ENCODE measurements around the gene TEX36.

The TEX36 gene

DNA sequence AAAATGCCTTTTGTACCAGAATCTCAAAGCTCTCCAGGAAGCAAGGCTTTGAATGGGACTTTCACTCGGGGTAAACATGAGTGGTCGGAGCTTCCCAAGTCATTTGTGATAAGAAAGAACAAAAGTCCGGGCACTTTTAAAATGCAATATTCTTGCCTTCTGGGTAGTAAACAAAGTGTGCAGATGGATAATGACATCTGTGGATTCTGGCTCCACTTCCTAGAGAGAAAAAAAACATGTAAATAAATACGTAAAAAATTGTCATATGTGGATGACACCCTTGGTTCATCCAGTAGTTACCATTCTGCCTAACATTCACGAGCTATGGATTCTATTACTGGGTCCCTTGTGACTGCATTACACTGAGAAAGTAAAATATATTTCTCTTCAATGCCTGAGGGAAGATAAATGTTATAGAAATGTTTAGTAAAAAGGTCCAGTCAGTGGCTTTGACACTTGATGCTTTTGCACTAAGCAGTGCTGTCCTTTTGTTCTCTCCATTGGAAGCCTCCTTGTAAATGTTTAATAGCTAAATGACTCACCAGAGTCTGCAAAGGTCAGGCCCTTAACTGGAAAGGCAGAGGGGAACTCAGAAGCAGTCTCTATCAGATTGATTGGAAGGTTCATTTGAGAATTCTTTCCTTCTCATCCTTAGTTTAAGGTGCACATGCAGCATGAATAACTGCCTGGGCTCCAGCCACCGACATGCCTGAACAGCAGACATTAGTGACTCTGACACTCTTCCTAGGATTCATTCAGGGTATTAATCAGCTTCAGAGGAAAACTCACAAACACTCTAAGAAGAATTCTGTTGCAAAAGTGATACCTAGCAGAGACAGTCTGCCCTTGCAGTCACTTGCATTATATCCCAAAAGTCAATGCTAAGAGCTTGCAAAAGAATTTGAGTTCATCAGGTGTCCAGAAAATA lies 24.8 kb upstream of the TEX36 start:
- Histone ChIP-seq H3K4me1 (ENCODE audit: control insufficient read depth in 2 of 2, insufficient read depth in 1 of 2, low read depth in 1 of 2, low read length in 2 of 2) (peaks cover 10 to 30% of the 10 kb centered on the region in 2 donors), H3K4me2 (ENCODE audit: insufficient read depth, low read length, poor library complexity, severe bottlenecking) (no peak overlapping the region), H3K27ac (replicated peaks; ENCODE audit: low read length) (no peak overlapping the region), H3K4me3 (ENCODE audit: low read length in 2 of 2) (no peak overlapping the region), H3K14ac (ENCODE audit: low read length) (no peak overlapping the region), H3K18ac (ENCODE audit: low read length) (no peak overlapping the region), H2BK12ac (ENCODE audit: low read length) (no peak overlapping the region), H2AK5ac (ENCODE audit: low read depth, low read length) (no peak overlapping the region), H4K8ac (ENCODE audit: low read depth, low read length) (no peak overlapping the region), H3K27me3 (ENCODE audit: control insufficient read depth in 3 of 3, insufficient read depth in 3 of 3, low read depth in 1 of 3, low read length in 3 of 3) (no peaks in the 10 kb centered on the region), H4K91ac (ENCODE audit: low read depth, low read length, poor library complexity) (no peak overlapping the region), H3K9ac (ENCODE audit: low read depth, low read length, poor library complexity) (no peak overlapping the region), H2BK15ac (ENCODE audit: low read length) (no peak overlapping the region), H3K23ac (ENCODE audit: low read depth, low read length, poor library complexity) (no peak overlapping the region), H2AFZ (ENCODE audit: low read length) (peak overlapping the region; percentile 33), H3K9me3 (replicated peaks in 1 of 2; ENCODE audit: control insufficient read depth in 2 of 2, insufficient read depth in 1 of 2, low read depth in 1 of 2, low read length in 2 of 2) (peaks cover 0 to 3% of the 10 kb centered on the region in 2 donors), H3K4ac (ENCODE audit: low read length) (no peak overlapping the region), H2BK5ac (ENCODE audit: low read length) (no peak overlapping the region), H2BK120ac (ENCODE audit: low read depth, low read length) (no peak overlapping the region), H3K79me1 (ENCODE audit: low read depth, low read length) (no peaks in the 10 kb centered on the region), H3K36me3 (replicated peaks in 1 of 2; ENCODE audit: control insufficient read depth in 2 of 2, insufficient read depth in 2 of 2, low read length in 2 of 2) (no peaks in the 10 kb centered on the region)
- no peak for DNase-seq (ENCODE audit: low spot score)
- WGBS, 2 donors (ENCODE audit: extremely low coverage in 2 of 2, insufficient read length in 2 of 2, insufficient replicate concordance in 1 of 2): no CpG with 5 or more reads among the region's 6 CpGs

- Histone ChIP-seq H3K27me3 (ENCODE audit: control insufficient read depth in 3 of 3, insufficient read depth in 3 of 3, low read depth in 1 of 3, low read length in 3 of 3) (no peaks in the 10 kb centered on the region), H4K8ac (ENCODE audit: low read depth, low read length) (no peak overlapping the region), H2AK5ac (ENCODE audit: low read depth, low read length) (no peak overlapping the region), H3K9me3 (replicated peaks in 1 of 2; ENCODE audit: control insufficient read depth in 2 of 2, insufficient read depth in 1 of 2, low read depth in 1 of 2, low read length in 2 of 2) (no peaks in the 10 kb centered on the region), H3K18ac (ENCODE audit: low read length) (no peak overlapping the region), H3K14ac (ENCODE audit: low read length) (no peak overlapping the region), H3K4me3 (ENCODE audit: low read length in 2 of 2) (no peak overlapping the region), H3K27ac (replicated peaks; ENCODE audit: low read length) (no peak overlapping the region), H3K9ac (ENCODE audit: low read depth, low read length, poor library complexity) (no peak overlapping the region), H2BK5ac (ENCODE audit: low read length) (no peak overlapping the region), H3K4ac (ENCODE audit: low read length) (no peak overlapping the region), H3K4me2 (ENCODE audit: insufficient read depth, low read length, poor library complexity, severe bottlenecking) (no peak overlapping the region), H2BK15ac (ENCODE audit: low read length) (no peak overlapping the region), H3K79me1 (ENCODE audit: low read depth, low read length) (no peaks in the 10 kb centered on the region), H2BK120ac (ENCODE audit: low read depth, low read length) (no peak overlapping the region), H3K23ac (ENCODE audit: low read depth, low read length, poor library complexity) (no peak overlapping the region), H3K36me3 (replicated peaks in 1 of 2; ENCODE audit: control insufficient read depth in 2 of 2, insufficient read depth in 2 of 2, low read length in 2 of 2) (no peaks in the 10 kb centered on the region), H3K4me1 (ENCODE audit: control insufficient read depth in 2 of 2, insufficient read depth in 1 of 2, low read depth in 1 of 2, low read length in 2 of 2) (no peaks in the 10 kb centered on the region), H4K91ac (ENCODE audit: low read depth, low read length, poor library complexity) (no peak overlapping the region), H2BK12ac (ENCODE audit: low read length) (no peak overlapping the region), H2AFZ (ENCODE audit: low read length) (no peak overlapping the region)
- WGBS, 2 donors (ENCODE audit: extremely low coverage in 2 of 2, insufficient read length in 2 of 2, insufficient replicate concordance in 1 of 2): no CpG with 5 or more reads among the region's 3 CpGs
- no peak for DNase-seq (ENCODE audit: low spot score)
Measured at GRCh38 chr10:125700355-125700911, 17.5 kb upstream of the TEX36 start.

DNA sequence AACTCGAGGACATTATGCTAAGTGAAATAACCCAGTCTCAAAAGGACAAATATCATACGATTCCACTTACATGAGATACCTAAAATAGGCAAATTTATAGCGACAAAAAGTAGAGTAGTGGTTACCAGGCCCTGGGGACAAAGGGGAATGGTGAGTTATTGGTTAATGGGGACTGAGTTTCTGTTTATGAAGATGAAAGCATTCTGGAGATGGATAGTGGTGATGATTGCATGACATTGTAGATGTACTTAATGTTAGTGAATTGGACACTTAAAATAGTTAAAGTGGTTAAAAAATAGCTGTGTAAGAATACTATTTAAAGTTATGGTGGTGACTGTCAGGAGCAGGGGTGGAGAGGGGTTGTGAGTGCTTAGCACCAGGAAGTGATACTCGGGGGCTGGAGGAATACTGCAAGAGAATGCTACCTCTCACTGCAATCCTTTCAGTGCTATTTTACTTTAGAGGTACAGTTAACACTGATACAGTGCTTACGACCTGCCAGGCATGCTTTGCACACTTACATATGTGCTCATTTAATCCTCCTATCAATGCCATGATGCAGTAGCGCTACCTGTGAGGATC lies 16.7 kb upstream of the TEX36 start:
- Histone ChIP-seq H4K91ac (ENCODE audit: low read depth, low read length, poor library complexity) (no peak overlapping the region), H4K8ac (ENCODE audit: low read depth, low read length) (no peak overlapping the region), H3K27ac (replicated peaks; ENCODE audit: low read length) (no peak overlapping the region), H3K18ac (ENCODE audit: low read length) (no peak overlapping the region), H2BK15ac (ENCODE audit: low read length) (no peak overlapping the region), H3K4me1 (ENCODE audit: control insufficient read depth in 2 of 2, insufficient read depth in 1 of 2, low read depth in 1 of 2, low read length in 2 of 2) (no peaks in the 10 kb centered on the region), H3K23ac (ENCODE audit: low read depth, low read length, poor library complexity) (no peak overlapping the region), H2BK5ac (ENCODE audit: low read length) (no peak overlapping the region), H2BK120ac (ENCODE audit: low read depth, low read length) (no peak overlapping the region), H3K4me3 (ENCODE audit: low read length in 2 of 2) (no peak overlapping the region), H3K36me3 (replicated peaks in 1 of 2; ENCODE audit: control insufficient read depth in 2 of 2, insufficient read depth in 2 of 2, low read length in 2 of 2) (no peaks in the 10 kb centered on the region), H3K79me1 (ENCODE audit: low read depth, low read length) (no peaks in the 10 kb centered on the region), H3K27me3 (ENCODE audit: control insufficient read depth in 3 of 3, insufficient read depth in 3 of 3, low read depth in 1 of 3, low read length in 3 of 3) (no peaks in the 10 kb centered on the region), H3K9ac (ENCODE audit: low read depth, low read length, poor library complexity) (no peak overlapping the region), H2AFZ (ENCODE audit: low read length) (no peak overlapping the region), H2BK12ac (ENCODE audit: low read length) (no peak overlapping the region), H2AK5ac (ENCODE audit: low read depth, low read length) (no peak overlapping the region), H3K4ac (ENCODE audit: low read length) (no peak overlapping the region), H3K4me2 (ENCODE audit: insufficient read depth, low read length, poor library complexity, severe bottlenecking) (no peak overlapping the region), H3K14ac (ENCODE audit: low read length) (no peak overlapping the region), H3K9me3 (replicated peaks in 1 of 2; ENCODE audit: control insufficient read depth in 2 of 2, insufficient read depth in 1 of 2, low read depth in 1 of 2, low read length in 2 of 2) (no peaks in the 10 kb centered on the region)
- DNase-seq (ENCODE audit: low spot score): no peak
- WGBS, 2 donors (ENCODE audit: extremely low coverage in 2 of 2, insufficient read length in 2 of 2, insufficient replicate concordance in 1 of 2): no CpG with 5 or more reads among the region's 6 CpGs

- no peak overlapping the region for H4K8ac ChIP-seq (ENCODE audit: low read depth, low read length)
- no peak overlapping the region for H3K18ac ChIP-seq (ENCODE audit: low read length)
- no peak overlapping the region for H3K4me2 ChIP-seq (ENCODE audit: insufficient read depth, low read length, poor library complexity, severe bottlenecking)
- H3K4me3 ChIP-seq (ENCODE audit: low read length in 2 of 2): no peak overlapping the region
- no peak overlapping the region for H2BK15ac ChIP-seq (ENCODE audit: low read length)
- H3K9ac ChIP-seq (ENCODE audit: low read depth, low read length, poor library complexity): no peak overlapping the region
- peak overlapping the region; percentile 49 for H3K14ac ChIP-seq (ENCODE audit: low read length)
- no peak overlapping the region for H2BK12ac ChIP-seq (ENCODE audit: low read length)
- no peaks in the 10 kb centered on the region for H3K27me3 ChIP-seq (ENCODE audit: control insufficient read depth in 3 of 3, insufficient read depth in 3 of 3, low read depth in 1 of 3, low read length in 3 of 3)
- H3K23ac ChIP-seq (ENCODE audit: low read depth, low read length, poor library complexity): no peak overlapping the region
- H3K27ac ChIP-seq (replicated peaks; ENCODE audit: low read length): no peak overlapping the region
- no peaks in the 10 kb centered on the region for H3K4me1 ChIP-seq (ENCODE audit: control insufficient read depth in 2 of 2, insufficient read depth in 1 of 2, low read depth in 1 of 2, low read length in 2 of 2)
- H2BK120ac ChIP-seq (ENCODE audit: low read depth, low read length): no peak overlapping the region
- no peaks in the 10 kb centered on the region for H3K36me3 ChIP-seq (replicated peaks in 1 of 2; ENCODE audit: control insufficient read depth in 2 of 2, insufficient read depth in 2 of 2, low read length in 2 of 2)
- H2BK5ac ChIP-seq (ENCODE audit: low read length): no peak overlapping the region
- H4K91ac ChIP-seq (ENCODE audit: low read depth, low read length, poor library complexity): no peak overlapping the region
- no peak overlapping the region for H3K4ac ChIP-seq (ENCODE audit: low read length)
- H2AK5ac ChIP-seq (ENCODE audit: low read depth, low read length): peak overlapping the region; percentile 2
- no peaks in the 10 kb centered on the region for H3K79me1 ChIP-seq (ENCODE audit: low read depth, low read length)
- DNase-seq (ENCODE audit: low spot score): no peak
- no peaks in the 10 kb centered on the region for H3K9me3 ChIP-seq (replicated peaks in 1 of 2; ENCODE audit: control insufficient read depth in 2 of 2, insufficient read depth in 1 of 2, low read depth in 1 of 2, low read length in 2 of 2)
- H2AFZ ChIP-seq (ENCODE audit: low read length): peak overlapping the region; percentile 62
- no CpG with 5 or more reads among the region's 9 CpGs for WGBS, 2 donors (ENCODE audit: extremely low coverage in 2 of 2, insufficient read length in 2 of 2, insufficient replicate concordance in 1 of 2)
Measured at GRCh38 chr10:125698481-125698998, 15.6 kb upstream of the TEX36 start.

Measured in neuronal stem cell (in vitro differentiated cells).